DMS153 treated with DMSO at 0.1 percent for 48 hours (cell line): Measurements from ENCODE around the gene MYO18A.

Source experiments
- DNase-seq: peaks from one replicate; lab custom pipeline; 2025; ENCODE audit not compliant: unreplicated experiment; lab: John Stamatoyannopoulos, UW

The MYO18A gene

DNA sequence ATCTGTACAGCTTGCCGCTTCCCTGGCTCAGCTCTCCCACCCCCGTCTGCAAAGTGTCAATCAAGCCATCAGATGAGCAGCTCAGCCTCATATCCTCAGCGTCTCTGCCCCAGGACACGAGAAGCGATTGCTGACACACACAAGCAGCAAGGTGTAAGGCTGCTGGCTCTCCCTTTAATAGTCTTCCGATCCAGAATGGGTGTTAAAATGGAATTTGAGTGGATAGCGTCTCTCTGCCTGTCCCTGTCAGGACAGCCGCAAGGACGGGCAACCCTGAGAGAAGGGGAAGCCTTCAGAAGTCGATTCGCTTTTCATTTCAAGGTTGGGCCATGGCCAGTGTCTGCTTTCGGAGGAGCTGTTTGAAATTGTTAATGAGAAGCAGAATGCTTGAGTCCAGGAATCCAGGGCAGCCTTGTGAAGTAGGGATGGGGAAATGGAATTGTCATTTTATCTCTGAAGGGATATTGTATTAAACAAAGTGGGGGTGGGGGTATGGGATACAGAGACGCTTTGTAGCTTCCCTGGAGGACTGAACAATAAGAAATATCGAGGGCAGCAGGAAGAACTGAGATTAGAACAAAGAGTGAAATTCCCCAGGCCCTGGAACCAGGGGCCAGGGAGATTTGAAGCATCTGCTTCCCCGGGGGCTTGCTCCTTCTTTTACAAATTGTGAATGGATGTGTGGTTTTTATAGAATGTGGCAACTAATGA lies 142.0 kb downstream of the MYO18A start:
- DNase-seq = no peak

DNA sequence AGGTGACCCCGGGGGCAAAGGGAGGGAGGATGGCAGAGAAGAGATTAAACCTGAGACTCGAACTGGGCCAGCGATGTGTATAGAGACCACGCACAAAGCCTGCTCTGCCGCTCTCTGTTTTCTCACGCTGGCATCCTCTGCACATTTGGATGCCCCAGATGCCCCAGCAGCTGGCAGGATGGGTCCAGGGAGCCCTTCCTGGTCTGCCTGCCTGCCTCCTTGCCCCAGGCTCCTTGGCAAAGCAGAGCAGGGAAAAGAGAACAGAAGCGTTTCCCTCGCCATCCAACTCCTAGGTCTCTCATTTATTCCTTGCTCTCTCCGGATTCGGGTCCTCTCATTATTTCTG lies 142.5 kb downstream of the MYO18A start:
- no peak for DNase-seq

DNA sequence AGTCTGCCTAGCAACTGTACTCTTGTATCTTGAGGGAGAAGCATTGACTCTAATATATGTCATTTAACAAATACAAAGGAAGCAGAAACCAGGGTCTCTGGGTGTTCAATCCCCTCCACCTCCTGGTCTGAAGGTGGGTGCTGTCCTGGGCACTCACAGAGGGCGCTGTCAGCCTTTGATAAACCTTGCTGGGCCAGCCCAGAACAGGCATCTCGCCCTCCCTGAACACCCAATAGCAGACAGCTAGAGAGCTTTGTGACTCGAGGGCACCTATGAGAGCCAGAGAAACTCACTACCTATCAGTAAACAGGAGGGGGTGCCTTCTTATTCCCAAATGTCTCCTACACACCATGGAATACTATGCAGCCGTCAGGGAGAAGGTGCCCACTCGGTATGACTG lies 143.6 kb downstream of the MYO18A start:
- no peak for DNase-seq

DNA sequence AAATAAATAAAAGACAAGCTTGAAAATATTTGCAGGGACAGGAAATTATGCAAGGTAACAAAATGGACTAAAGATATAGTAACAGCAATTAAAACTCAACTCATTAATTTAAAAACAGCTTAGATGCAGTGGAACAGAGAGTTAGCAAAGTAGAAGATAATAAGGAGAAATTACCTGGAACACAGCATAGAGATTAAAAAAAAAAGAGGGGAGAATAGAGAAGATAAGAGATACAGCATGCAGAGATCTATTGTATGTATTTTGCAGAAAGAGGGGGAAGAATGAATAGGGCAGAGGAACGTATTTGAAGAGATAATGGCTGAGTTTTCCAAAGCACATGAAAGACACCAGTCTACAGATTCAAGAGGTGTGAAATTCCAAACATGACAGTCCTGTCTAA lies 145.7 kb downstream of the MYO18A start:
- no peak for DNase-seq

DNA sequence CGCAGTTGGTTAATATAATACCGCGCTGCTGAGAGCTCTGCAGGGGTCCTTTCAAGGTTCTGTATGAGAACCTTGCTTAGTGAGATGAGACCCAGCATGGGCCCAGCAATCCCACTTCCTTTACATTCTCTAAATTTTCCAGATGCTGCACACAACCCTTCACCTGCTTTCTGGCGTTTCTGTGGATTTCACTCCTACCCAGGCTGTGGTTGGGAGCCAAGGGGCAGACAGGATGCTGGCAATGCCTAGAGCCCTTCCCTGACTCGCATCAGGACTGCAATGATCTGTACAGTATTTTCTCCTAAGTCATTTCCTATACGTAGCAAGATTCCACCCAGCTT lies 147.4 kb downstream of the MYO18A start:
- no peak for DNase-seq

DNA sequence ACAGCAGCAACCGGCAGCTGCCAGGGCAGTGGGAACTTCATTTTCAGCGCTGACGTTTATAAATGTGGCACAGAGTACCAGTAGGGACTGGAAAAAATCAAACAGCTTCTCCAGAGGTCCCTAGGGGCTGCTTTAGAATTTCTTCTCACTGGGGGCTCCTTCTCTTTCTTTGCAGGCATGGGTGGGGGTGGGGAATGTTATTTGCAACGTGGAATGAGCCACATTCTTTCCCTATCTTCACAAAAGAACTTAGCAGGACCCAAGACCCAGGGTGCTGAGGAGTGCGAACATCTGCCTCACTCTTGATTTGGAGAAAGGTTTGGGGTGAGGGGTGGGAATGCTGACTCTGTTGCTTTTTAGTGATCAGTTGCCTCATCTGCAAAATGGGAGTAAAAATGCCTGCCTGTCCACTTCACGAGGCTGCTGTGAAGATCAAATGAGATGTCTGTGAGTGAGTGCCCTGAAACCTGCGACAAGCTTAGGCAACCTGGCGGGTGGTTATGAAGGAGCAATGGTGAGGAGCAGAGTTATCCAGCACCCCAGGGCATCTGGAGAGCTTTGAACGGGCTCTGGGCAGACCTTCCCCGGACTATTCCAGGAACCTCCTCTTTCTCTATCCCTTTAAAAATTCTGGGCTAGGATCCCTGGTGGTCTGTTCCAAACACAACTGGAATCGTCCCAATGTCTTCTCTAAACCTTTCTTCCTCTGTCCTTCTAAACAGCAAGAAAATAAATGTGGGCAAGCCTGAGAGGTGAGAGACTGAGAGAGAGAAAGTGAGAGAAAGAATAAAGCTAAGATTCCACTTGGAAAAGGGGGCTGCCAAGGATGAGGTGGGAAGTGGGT lies 148.0 kb downstream of the MYO18A start:
- no peak for DNase-seq

DNA sequence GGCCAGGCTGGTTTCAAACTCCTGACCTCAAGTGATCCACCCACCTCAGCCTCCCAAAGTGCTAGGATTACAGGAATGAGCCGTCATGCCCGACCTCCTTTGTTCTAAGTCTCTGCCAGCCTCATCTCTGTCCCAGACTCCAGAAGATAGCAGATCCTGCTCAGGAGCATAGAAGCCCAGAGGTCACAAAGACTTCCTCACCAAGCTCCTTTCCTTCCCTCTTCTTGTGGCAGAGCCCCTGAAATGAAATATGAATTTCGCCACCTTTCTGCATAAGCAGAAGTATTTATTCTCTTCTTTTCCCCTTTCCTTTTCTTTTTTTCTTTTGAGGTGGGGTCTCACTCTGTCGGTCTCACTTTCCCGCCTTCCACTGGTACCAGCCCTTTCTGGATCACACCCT lies 148.7 kb downstream of the MYO18A start:
- no peak for DNase-seq

DNA sequence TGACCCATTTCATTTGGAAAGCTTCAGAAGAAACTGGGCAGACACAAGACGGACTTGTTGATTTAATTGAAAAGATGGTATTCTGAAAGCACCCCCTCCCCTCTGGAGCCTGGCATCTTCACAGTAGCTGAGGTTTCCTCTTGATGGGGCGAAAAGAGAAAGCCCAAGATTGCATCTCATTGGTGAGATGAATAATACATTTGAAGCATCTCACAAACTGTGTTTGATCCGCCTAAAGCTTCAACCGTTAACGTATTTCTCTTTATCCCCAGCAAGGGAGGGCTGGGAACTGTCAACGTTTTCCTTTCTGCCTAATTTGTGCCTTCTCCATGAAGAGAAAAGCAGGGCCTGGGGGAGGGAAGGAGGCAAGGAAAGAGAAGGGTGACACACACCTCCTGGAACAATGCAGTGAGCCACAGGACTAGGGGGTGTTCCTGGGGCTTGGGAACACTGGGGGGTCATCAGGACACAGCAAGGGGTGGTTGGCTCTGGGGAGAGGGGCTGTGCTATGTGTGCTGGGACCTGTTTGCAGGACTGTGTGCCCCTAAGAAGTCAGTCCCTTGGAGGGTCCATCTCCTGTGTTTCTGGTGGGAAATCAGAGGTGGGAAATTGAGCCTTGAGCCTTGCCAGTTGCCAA lies 155.8 kb downstream of the MYO18A start:
- no peak for DNase-seq

DNA sequence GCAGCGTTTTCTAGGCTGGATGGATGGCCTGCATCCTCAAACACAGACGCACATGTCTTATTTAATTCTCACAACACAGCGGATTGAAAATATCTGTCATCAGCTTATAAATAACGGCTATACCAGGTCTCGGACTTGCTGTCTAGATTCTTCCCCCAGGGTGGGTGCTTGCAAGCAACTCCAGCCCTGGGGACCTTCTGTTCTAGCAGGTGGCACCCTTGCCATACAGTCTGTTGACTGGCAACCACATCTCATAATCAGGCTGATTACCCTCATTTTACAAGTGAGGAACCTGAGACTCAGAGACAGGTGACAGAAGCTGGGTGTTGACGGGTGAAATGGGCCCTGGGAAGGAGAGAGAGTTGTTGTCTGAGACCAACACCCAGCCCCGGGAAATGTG lies 158.1 kb downstream of the MYO18A start:
- DNase-seq = no peak

DNA sequence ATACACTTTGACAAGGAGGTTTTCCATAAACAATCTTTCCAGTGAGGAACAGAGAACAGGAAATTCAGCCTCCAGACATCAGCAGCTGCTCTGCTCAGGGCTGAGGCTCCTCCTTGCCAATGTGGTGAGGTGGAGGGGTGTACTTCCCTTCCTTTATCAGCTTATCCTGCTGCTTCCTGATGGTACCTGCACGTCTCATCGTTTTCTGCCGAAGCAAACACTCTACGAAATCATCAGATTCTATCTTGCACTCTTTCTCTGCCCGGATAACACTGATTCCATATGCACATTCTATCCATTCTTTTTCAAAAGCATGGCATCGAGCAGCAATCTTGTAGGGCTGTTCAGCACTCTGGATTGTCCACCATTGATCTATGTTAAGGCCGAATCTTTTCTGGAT lies 159.0 kb downstream of the MYO18A start:
- no peak for DNase-seq
